Measurements from ENCODE around the gene TANC1. TPM values are rescaled to one million over a fixed set of nuclear protein-coding genes. Genes with fewer than 3 reads are reported as not detected.

Gene TANC1
- total and polyA plus RNA-seq, 4 experiments from 2014 or later: 0.35 to 0.79 (median 0.50) TPM; not detected in 1

DNA sequence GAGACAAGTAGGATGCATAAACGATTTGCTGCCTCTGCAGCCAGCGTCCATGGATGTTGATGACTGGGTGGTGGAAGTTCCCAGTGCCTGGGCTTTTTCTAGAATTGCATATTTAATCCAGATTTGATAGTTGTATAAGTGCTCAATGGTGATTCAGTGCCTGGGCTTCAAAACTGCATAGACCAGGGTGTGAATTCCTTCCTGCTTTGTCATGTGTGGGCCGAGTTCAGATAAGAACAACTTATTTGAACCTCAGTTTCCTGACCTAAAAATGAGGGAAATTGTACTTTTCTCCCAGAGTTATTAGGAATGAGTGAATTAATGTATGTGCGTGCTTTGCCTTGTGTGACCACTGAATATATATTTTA is 163.5 kb downstream of the TANC1 start:
- POLR2A ChIA-PET (ENCODE audit: partially characterized antibody): no interaction called here

GRCh38 chr2:159133797-159134196 is 165.4 kb downstream of the TANC1 start:
- Histone ChIP-seq H3K4me1 (ENCODE audit: insufficient read depth, low read length) (no peaks in the 10 kb centered on the region), H3K36me3 (ENCODE audit: insufficient read depth, low read length) (no peaks in the 10 kb centered on the region), H3K27me3 (ENCODE audit: insufficient read depth, low read length) (no peaks in the 10 kb centered on the region), H3K27ac (ENCODE audit: low read depth, low read length) (no peak overlapping the region), H3K9me3 (ENCODE audit: control insufficient read depth in 1 of 2, low read length in 2 of 2) (no peaks in the 10 kb centered on the region), H3K4me3 (ENCODE audit: low read length in 2 of 2) (no peak overlapping the region)
- peak in 1 of 5 donors; percentile 9 for DNase-seq
- Mint-ChIP-seq H3K27ac (no peak overlapping the region), H3K9me3 (peaks cover 0 to 2% (median 0%) of the 10 kb centered on the region in 8 donors), H3K4me1 (peaks cover 0 to 1% (median 0%) of the 10 kb centered on the region in 4 donors), H3K27me3 (peaks cover 0 to 2% of the 10 kb centered on the region in 2 donors), H3K4me3 (no peak overlapping the region), H3K36me3 (no peaks in the 10 kb centered on the region)
- POLR2A ChIA-PET (ENCODE audit: partially characterized antibody): no interaction called here
- CTCF ChIA-PET (ENCODE audit: partially characterized antibody): interaction anchor here (1.3 to 1.7 kb wide), 3 partner anchors 9 to 15 kb away, joined by 4 to 14 read pairs (median 5); no protein-coding TSS in a partner anchor
- intact Hi-C loops (cut with micrococcal nuclease): no loop called here

More for the DNA sequence above, 163.5 kb downstream of the TANC1 start:
- no peak for DNase-seq
- intact Hi-C loops (cut with micrococcal nuclease): no loop called here
- Mint-ChIP-seq H3K4me1 (peaks cover 0 to 1% (median 0%) of the 10 kb centered on the region in 4 donors), H3K9me3 (no peaks in the 10 kb centered on the region), H3K4me3 (no peak overlapping the region), H3K27ac (no peak overlapping the region), H3K36me3 (no peaks in the 10 kb centered on the region), H3K27me3 (no peaks in the 10 kb centered on the region)
- CTCF ChIA-PET (ENCODE audit: partially characterized antibody): no interaction called here
- Histone ChIP-seq H3K4me3 (ENCODE audit: low read length in 2 of 2) (no peak overlapping the region), H3K9me3 (ENCODE audit: control insufficient read depth in 1 of 2, low read length in 2 of 2) (no peaks in the 10 kb centered on the region), H3K27me3 (ENCODE audit: insufficient read depth, low read length) (no peaks in the 10 kb centered on the region), H3K27ac (ENCODE audit: low read depth, low read length) (no peak overlapping the region), H3K36me3 (ENCODE audit: insufficient read depth, low read length) (no peaks in the 10 kb centered on the region), H3K4me1 (ENCODE audit: insufficient read depth, low read length) (no peaks in the 10 kb centered on the region)

GRCh38 chr2:159134979-159135378 is 166.5 kb downstream of the TANC1 start:
- no peak overlapping the region for H3K4me3 Mint-ChIP-seq
- ChIA-PET POLR2A (ENCODE audit: partially characterized antibody) (no interaction called here), CTCF (ENCODE audit: partially characterized antibody) (interaction anchor here (1.2 kb wide), 1 partner anchor 16 kb away, joined by 5 read pairs; no protein-coding TSS in a partner anchor)
- no peaks in the 10 kb centered on the region for H3K36me3 ChIP-seq (ENCODE audit: insufficient read depth, low read length)
- H3K4me3 ChIP-seq (ENCODE audit: low read length in 2 of 2): no peak overlapping the region
- no peaks in the 10 kb centered on the region for H3K27me3 ChIP-seq (ENCODE audit: insufficient read depth, low read length)
- H3K27me3 Mint-ChIP-seq: peaks cover 0 to 2% of the 10 kb centered on the region in 2 donors
- intact Hi-C loops (cut with micrococcal nuclease): no loop called here
- H3K27ac ChIP-seq (ENCODE audit: low read depth, low read length): no peak overlapping the region
- no peaks in the 10 kb centered on the region for H3K4me1 Mint-ChIP-seq
- H3K4me1 ChIP-seq (ENCODE audit: insufficient read depth, low read length): no peaks in the 10 kb centered on the region
- peaks cover 0 to 2% (median 0%) of the 10 kb centered on the region in 8 donors for H3K9me3 Mint-ChIP-seq
- H3K27ac Mint-ChIP-seq: no peak overlapping the region
- DNase-seq: no peak
- H3K9me3 ChIP-seq (ENCODE audit: control insufficient read depth in 1 of 2, low read length in 2 of 2): no peaks in the 10 kb centered on the region
- H3K36me3 Mint-ChIP-seq: no peaks in the 10 kb centered on the region

DNA sequence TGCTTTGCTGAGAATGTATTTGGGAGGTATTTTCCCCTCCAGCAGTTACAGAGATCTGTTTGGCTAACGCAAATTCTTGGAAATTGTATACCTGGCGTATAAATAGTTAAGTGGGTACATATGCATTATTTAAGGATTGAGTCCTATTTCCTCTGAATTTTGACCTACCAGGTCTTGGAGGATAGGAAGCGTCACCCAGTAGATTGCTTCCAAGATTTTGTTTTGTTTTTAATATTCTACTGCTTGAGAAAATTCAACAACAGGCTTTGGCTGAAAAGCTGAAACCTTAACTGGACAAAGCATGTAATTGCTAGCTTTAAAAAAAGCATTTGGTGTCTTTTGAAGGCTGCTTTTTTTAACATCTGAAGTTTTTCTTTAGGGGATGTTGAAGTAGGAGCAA is 168.0 kb downstream of the TANC1 start:
- H3K27ac Mint-ChIP-seq: no peak overlapping the region

DNA sequence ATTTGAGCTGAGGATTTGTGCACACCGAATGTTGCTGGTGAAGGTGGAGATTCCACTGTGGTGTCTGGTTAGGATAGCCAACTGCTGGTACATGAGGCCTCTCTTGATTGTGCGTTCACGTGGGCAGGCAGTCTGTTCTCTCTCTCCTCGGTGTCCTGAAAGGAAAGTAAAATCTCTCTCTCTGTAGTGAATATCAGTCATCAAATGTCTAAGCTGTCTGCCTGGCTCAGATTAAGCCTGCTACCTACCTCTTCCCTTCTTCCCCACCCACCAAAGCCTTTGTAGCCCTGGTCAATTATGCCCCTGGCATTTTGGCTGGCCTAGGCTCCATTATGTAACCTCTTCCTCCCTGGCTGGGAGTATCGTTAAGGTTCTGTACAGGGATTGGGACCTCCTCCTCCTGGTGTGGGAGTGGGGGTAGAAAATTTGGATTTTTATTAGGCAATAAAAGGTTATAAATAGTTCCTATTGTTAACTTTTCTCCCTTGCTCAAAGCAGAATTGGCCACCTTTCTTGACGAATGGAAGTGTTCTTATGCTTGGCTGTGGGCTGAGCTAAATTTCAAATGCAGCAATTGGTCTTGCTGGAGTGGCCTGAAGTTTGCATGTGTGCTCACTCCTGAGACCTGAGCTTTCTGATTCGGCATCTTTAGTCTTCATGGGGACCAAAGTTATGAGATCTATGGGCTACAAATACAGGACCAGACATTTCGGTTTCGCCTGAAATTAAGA is 169.2 kb downstream of the TANC1 start:
- Mint-ChIP-seq H3K9me3 (peaks cover 0 to 2% (median 0%) of the 10 kb centered on the region in 8 donors), H3K4me3 (no peak overlapping the region), H3K36me3 (no peaks in the 10 kb centered on the region), H3K27me3 (peaks cover 1 to 2% of the 10 kb centered on the region in 2 donors), H3K27ac (no peak overlapping the region), H3K4me1 (no peaks in the 10 kb centered on the region)
- H3K9me3 ChIP-seq (ENCODE audit: control insufficient read depth in 1 of 2, low read length in 2 of 2): no peaks in the 10 kb centered on the region
- H3K4me1 ChIP-seq (ENCODE audit: insufficient read depth, low read length): no peaks in the 10 kb centered on the region
- intact Hi-C loops (cut with micrococcal nuclease): no loop called here
- no peaks in the 10 kb centered on the region for H3K36me3 ChIP-seq (ENCODE audit: insufficient read depth, low read length)
- H3K27ac ChIP-seq (ENCODE audit: low read depth, low read length): no peak overlapping the region
- POLR2A ChIA-PET (ENCODE audit: partially characterized antibody): interaction anchor here (1.9 kb wide), 1 partner anchor 10 kb away, joined by 5 read pairs; no protein-coding TSS in a partner anchor
- CTCF ChIA-PET (ENCODE audit: partially characterized antibody): interaction anchor here (3.9 kb wide), 1 partner anchor 19 kb away, joined by 19 read pairs; no protein-coding TSS in a partner anchor
- H3K27me3 ChIP-seq (ENCODE audit: insufficient read depth, low read length): no peaks in the 10 kb centered on the region
- no peak overlapping the region for H3K4me3 ChIP-seq (ENCODE audit: low read length in 2 of 2)
- no peak for DNase-seq

More for the DNA sequence above, 168.0 kb downstream of the TANC1 start:
- Histone ChIP-seq H3K27ac (ENCODE audit: low read depth, low read length) (no peak overlapping the region), H3K4me1 (ENCODE audit: insufficient read depth, low read length) (no peaks in the 10 kb centered on the region), H3K36me3 (ENCODE audit: insufficient read depth, low read length) (no peaks in the 10 kb centered on the region), H3K27me3 (ENCODE audit: insufficient read depth, low read length) (no peaks in the 10 kb centered on the region), H3K9me3 (ENCODE audit: control insufficient read depth in 1 of 2, low read length in 2 of 2) (no peaks in the 10 kb centered on the region), H3K4me3 (ENCODE audit: low read length in 2 of 2) (no peak overlapping the region)
- Mint-ChIP-seq H3K4me3 (no peak overlapping the region), H3K9me3 (peaks cover 0 to 2% (median 0%) of the 10 kb centered on the region in 8 donors), H3K4me1 (no peaks in the 10 kb centered on the region), H3K27me3 (peaks cover 0 to 2% of the 10 kb centered on the region in 2 donors), H3K36me3 (no peaks in the 10 kb centered on the region)
- intact Hi-C loops (cut with micrococcal nuclease): no loop called here
- POLR2A ChIA-PET (ENCODE audit: partially characterized antibody): no interaction called here
- DNase-seq: no peak
- CTCF ChIA-PET (ENCODE audit: partially characterized antibody): interaction anchor here (3.9 kb wide), 1 partner anchor 18 kb away, joined by 19 read pairs; no protein-coding TSS in a partner anchor

GRCh38 chr2:159138642-159139182 is 170.3 kb downstream of the TANC1 start:
- Histone ChIP-seq H3K9me3 (ENCODE audit: control insufficient read depth in 1 of 2, low read length in 2 of 2) (no peaks in the 10 kb centered on the region), H3K36me3 (ENCODE audit: insufficient read depth, low read length) (no peaks in the 10 kb centered on the region), H3K4me1 (ENCODE audit: insufficient read depth, low read length) (no peaks in the 10 kb centered on the region), H3K27ac (ENCODE audit: low read depth, low read length) (no peak overlapping the region), H3K27me3 (ENCODE audit: insufficient read depth, low read length) (no peaks in the 10 kb centered on the region), H3K4me3 (ENCODE audit: low read length in 2 of 2) (no peak overlapping the region)
- Mint-ChIP-seq H3K4me3 (no peak overlapping the region), H3K36me3 (no peaks in the 10 kb centered on the region), H3K9me3 (peaks cover 0 to 2% (median 0%) of the 10 kb centered on the region in 8 donors), H3K4me1 (no peaks in the 10 kb centered on the region), H3K27me3 (peaks cover 1 to 2% of the 10 kb centered on the region in 2 donors), H3K27ac (no peak overlapping the region)
- intact Hi-C loops (cut with micrococcal nuclease): no loop called here
- ChIA-PET CTCF (ENCODE audit: partially characterized antibody) (interaction anchor here (1.0 to 3.9 kb wide), 3 partner anchors 9 to 23 kb away, joined by 3 to 19 read pairs (median 4); no protein-coding TSS in a partner anchor), POLR2A (ENCODE audit: partially characterized antibody) (interaction anchor here (1.9 to 2.2 kb wide), 2 partner anchors 9 kb away, joined by 5 to 10 read pairs; no protein-coding TSS in a partner anchor)
- DNase-seq: no peak

- Mint-ChIP-seq H3K4me1 (peaks cover 0 to 2% (median 0%) of the 10 kb centered on the region in 4 donors), H3K36me3 (no peaks in the 10 kb centered on the region), H3K9me3 (peaks cover 0 to 2% (median 0%) of the 10 kb centered on the region in 8 donors), H3K27ac (no peak overlapping the region), H3K27me3 (peaks cover 1 to 5% of the 10 kb centered on the region in 2 donors), H3K4me3 (no peak overlapping the region)
- Histone ChIP-seq H3K4me1 (ENCODE audit: insufficient read depth, low read length) (no peaks in the 10 kb centered on the region), H3K4me3 (ENCODE audit: low read length in 2 of 2) (no peak overlapping the region), H3K27me3 (ENCODE audit: insufficient read depth, low read length) (no peaks in the 10 kb centered on the region), H3K36me3 (ENCODE audit: insufficient read depth, low read length) (no peaks in the 10 kb centered on the region), H3K9me3 (ENCODE audit: control insufficient read depth in 1 of 2, low read length in 2 of 2) (no peaks in the 10 kb centered on the region), H3K27ac (ENCODE audit: low read depth, low read length) (no peak overlapping the region)
- no peak for DNase-seq
- intact Hi-C loops (cut with micrococcal nuclease): no loop called here
- POLR2A ChIA-PET (ENCODE audit: partially characterized antibody): interaction anchor here (2.2 kb wide), 1 partner anchor 9 kb away, joined by 10 read pairs; no protein-coding TSS in a partner anchor
- CTCF ChIA-PET (ENCODE audit: partially characterized antibody): interaction anchor here (1.0 to 3.9 kb wide), 3 partner anchors 8 to 23 kb away, joined by 3 to 19 read pairs (median 4); no protein-coding TSS in a partner anchor
Observed at GRCh38 chr2:159139216-159139933, 170.9 kb downstream of the TANC1 start.

Data from CD4-positive, alpha-beta memory T cell (primary cell).